ENCODE measurements around the gene RACGAP1. TPM values are rescaled to one million over a fixed set of nuclear protein-coding genes. Genes with fewer than 3 reads are reported as not detected.

The RACGAP1 gene
- total RNA-seq, 2 experiments from 2014 or later = 3.0 to 3.3 TPM

DNA sequence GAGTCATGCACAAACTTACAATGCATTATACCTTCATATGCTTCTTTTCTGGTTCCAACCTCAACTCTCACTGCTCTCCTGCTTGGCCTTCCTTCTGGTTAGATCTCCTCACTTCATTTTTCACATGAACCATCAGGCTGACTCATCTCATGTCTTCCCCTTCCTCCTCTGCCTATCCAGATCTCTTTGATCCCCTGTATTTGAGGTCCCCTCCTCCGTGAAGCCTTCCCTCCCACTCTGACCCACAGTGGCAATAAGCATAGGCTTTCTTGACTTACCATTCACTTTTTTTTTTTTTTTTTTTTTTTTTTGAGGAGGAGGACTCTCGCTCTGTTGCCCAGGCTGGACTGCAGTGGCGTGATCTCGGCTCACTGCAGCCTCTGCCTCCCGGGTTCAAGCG, 17.4 kb upstream of the RACGAP1 start:
- ChIA-PET POLR2A (no interaction called here), CTCF (interaction anchor here (0.6 to 1.4 kb wide), 2 partner anchors 13 to 22 kb away, joined by 3 read pairs; no protein-coding TSS in a partner anchor)
- no peaks in the 10 kb centered on the region for H3K4me1 ChIP-seq (ENCODE audit: insufficient read depth, low read length)
- TF ChIP-seq, protein P1, sequence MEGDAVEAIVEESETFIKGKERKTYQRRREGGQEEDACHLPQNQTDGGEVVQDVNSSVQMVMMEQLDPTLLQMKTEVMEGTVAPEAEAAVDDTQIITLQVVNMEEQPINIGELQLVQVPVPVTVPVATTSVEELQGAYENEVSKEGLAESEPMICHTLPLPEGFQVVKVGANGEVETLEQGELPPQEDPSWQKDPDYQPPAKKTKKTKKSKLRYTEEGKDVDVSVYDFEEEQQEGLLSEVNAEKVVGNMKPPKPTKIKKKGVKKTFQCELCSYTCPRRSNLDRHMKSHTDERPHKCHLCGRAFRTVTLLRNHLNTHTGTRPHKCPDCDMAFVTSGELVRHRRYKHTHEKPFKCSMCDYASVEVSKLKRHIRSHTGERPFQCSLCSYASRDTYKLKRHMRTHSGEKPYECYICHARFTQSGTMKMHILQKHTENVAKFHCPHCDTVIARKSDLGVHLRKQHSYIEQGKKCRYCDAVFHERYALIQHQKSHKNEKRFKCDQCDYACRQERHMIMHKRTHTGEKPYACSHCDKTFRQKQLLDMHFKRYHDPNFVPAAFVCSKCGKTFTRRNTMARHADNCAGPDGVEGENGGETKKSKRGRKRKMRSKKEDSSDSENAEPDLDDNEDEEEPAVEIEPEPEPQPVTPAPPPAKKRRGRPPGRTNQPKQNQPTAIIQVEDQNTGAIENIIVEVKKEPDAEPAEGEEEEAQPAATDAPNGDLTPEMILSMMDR (IDR thresholded peaks at IDR 0.05) = no peak
- H3K27ac Mint-ChIP-seq = no peak overlapping the region
- no peaks in the 10 kb centered on the region for H3K9me3 ChIP-seq (ENCODE audit: control insufficient read depth in 1 of 2, insufficient read depth in 1 of 2, low read length in 2 of 2)
- H3K9me3 Mint-ChIP-seq = no peaks in the 10 kb centered on the region
- no peaks in the 10 kb centered on the region for H3K36me3 ChIP-seq (ENCODE audit: insufficient read depth, low read length)
- no peak for DNase-seq
- no peak overlapping the region for H3K27ac ChIP-seq (ENCODE audit: low read depth in 1 of 2, low read length in 2 of 2)
- H3K36me3 Mint-ChIP-seq (ENCODE audit: low read depth) = no peaks in the 10 kb centered on the region
- peaks cover 0 to 2% of the 10 kb centered on the region in 2 experiments for H3K27me3 ChIP-seq (ENCODE audit: control insufficient read depth in 1 of 2, insufficient read depth in 2 of 2, low read length in 2 of 2)
- intact Hi-C loops (cut with DNase I, micrococcal nuclease) = no loop called here
- no peaks in the 10 kb centered on the region for H3K4me1 Mint-ChIP-seq (ENCODE audit: low read depth)
- H3K4me3 ChIP-seq (ENCODE audit: low read length) = no peak overlapping the region
- H3K27me3 Mint-ChIP-seq = peaks cover 8% of the 10 kb centered on the region
- no peak for ATAC-seq (ENCODE audit: poor library complexity)
- no peak overlapping the region for H3K4me3 Mint-ChIP-seq

DNA sequence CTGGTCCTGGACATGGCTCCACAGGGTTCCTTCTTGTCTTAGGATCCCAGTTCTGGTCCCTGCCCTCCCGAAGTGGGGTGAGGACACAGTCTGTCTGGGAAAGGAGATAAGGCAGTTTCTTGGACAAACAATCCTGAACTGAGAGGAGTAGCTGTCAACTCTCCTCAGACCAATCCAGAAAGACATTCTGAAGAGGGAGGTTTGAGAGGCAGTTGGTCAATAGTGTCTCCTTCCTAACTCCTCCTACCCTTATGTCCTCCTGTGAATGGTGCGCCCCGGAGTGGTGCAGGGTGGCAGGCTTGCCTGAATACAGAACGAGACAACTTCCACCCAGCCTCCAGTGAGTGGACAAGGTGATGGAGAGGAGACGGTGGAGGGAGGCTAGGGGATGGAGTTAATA, 16.7 kb upstream of the RACGAP1 start:
- H3K27ac Mint-ChIP-seq = no peak overlapping the region
- Histone ChIP-seq H3K4me3 (ENCODE audit: low read length) (no peak overlapping the region), H3K27ac (ENCODE audit: low read depth in 1 of 2, low read length in 2 of 2) (no peak overlapping the region), H3K36me3 (ENCODE audit: insufficient read depth, low read length) (no peaks in the 10 kb centered on the region), H3K4me1 (ENCODE audit: insufficient read depth, low read length) (no peaks in the 10 kb centered on the region), H3K27me3 (ENCODE audit: control insufficient read depth in 1 of 2, insufficient read depth in 2 of 2, low read length in 2 of 2) (peaks cover 0 to 2% of the 10 kb centered on the region in 2 experiments), H3K9me3 (ENCODE audit: control insufficient read depth in 1 of 2, insufficient read depth in 1 of 2, low read length in 2 of 2) (no peaks in the 10 kb centered on the region)
- H3K4me3 Mint-ChIP-seq = no peak overlapping the region
- intact Hi-C loops (cut with DNase I, micrococcal nuclease) = no loop called here
- TF ChIP-seq, protein P1 (IDR thresholded peaks at IDR 0.05) = no peak
- ChIA-PET CTCF (interaction anchor here (0.6 to 1.4 kb wide), 2 partner anchors 14 to 22 kb away, joined by 3 read pairs; no protein-coding TSS in a partner anchor), POLR2A (no interaction called here)
- H3K9me3 Mint-ChIP-seq = no peaks in the 10 kb centered on the region
- H3K36me3 Mint-ChIP-seq (ENCODE audit: low read depth) = no peaks in the 10 kb centered on the region
- ATAC-seq (ENCODE audit: poor library complexity) (no peak), DNase-seq (no peak)
- peaks cover under 1% of the 10 kb centered on the region for H3K27me3 Mint-ChIP-seq
- no peaks in the 10 kb centered on the region for H3K4me1 Mint-ChIP-seq (ENCODE audit: low read depth)

DNA sequence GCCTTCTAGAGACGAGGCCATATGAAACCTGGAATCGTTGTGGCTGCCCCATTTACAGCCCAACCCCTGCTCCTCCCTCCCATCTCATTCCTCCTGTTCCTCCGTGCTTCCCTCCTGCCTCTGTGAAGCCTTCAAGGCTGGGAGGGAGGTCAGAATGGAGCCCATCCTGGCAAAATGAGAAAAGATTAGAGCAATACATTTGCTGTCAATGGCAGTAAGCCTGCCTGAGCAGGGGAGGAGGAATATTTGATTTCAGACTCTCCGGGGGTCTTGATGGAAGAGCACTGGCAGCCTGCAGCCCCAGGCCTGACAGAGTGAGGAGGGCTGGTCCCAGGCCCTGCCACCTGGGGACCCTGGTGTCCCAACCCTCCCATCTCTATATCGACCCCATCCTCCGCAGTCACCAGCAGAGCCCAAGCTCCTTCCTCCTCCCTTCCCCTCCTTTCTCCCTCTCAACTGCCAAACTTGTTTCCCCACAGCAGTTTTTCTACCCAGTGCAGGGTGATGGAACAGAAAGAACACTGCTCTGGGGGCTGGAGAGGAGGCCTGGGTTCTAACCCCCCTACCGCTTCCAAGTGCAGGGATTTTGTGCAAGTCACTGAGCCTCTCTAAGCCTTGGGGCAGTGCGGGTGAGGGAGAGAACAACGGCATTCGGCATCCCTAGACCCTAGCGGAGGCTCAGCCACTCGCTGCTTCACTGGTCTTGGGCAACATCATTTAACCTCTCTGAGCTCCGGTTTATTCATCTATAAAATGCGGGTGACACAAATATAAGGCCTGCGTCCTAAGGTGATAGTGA, 16.0 kb upstream of the RACGAP1 start:
- ATAC-seq (ENCODE audit: poor library complexity) (no peak), DNase-seq (no peak)
- intact Hi-C loops (cut with DNase I, micrococcal nuclease) = no loop called here
- H3K36me3 ChIP-seq (ENCODE audit: insufficient read depth, low read length) = no peaks in the 10 kb centered on the region
- ChIA-PET CTCF (interaction anchor here (1.4 kb wide), 1 partner anchor 15 kb away, joined by 3 read pairs; no protein-coding TSS in a partner anchor), POLR2A (no interaction called here)
- Mint-ChIP-seq H3K9me3 (no peaks in the 10 kb centered on the region), H3K4me3 (no peak overlapping the region), H3K36me3 (ENCODE audit: low read depth) (no peaks in the 10 kb centered on the region), H3K27me3 (peaks cover 3% of the 10 kb centered on the region), H3K4me1 (ENCODE audit: low read depth) (no peaks in the 10 kb centered on the region), H3K27ac (no peak overlapping the region)
- no peak overlapping the region for H3K27ac ChIP-seq (ENCODE audit: low read depth in 1 of 2, low read length in 2 of 2)
- no peaks in the 10 kb centered on the region for H3K9me3 ChIP-seq (ENCODE audit: control insufficient read depth in 1 of 2, insufficient read depth in 1 of 2, low read length in 2 of 2)
- no peak overlapping the region for H3K4me3 ChIP-seq (ENCODE audit: low read length)
- H3K27me3 ChIP-seq (ENCODE audit: control insufficient read depth in 1 of 2, insufficient read depth in 2 of 2, low read length in 2 of 2) = no peaks in the 10 kb centered on the region
- no peaks in the 10 kb centered on the region for H3K4me1 ChIP-seq (ENCODE audit: insufficient read depth, low read length)
- TF ChIP-seq, protein P1 (IDR thresholded peaks at IDR 0.05) = no peak

Measured in CD4-positive, alpha-beta T cell (primary cell).